Common myeloid progenitor, CD34-positive (primary cell): ENCODE results near the gene EXD3.

Experiments used
- CTCF ChIA-PET: fragments of 350-600 bp; sonication (Branson Sonifier 250); formaldehyde crosslinking; loops from one replicate; lab custom pipeline; 2021; ENCODE audit warnings: antibody characterized with exemption; lab: Charles Lee
- POLR2A ChIA-PET: fragments of 350-600 bp; sonication (Branson Sonifier 250); formaldehyde crosslinking; loops from one replicate; lab custom pipeline; 2021; ENCODE audit warnings: antibody characterized with exemption; lab: Charles Lee
- DNase-seq, 3 donors: peaks; one replicate each; pipeline versions ENCODE4 v3.0.0 to v3.0.0-alpha.2; 2013
- H3K27ac ChIP-seq, 2 experiments: 1 replicate in 1 of 2; 2 replicates in 1 of 2; pipeline ENCODE4 v1.7.0; 2013; ENCODE audit warnings: inconsistent platforms in 2 of 2, low read length in 2 of 2, mild to moderate bottlenecking in 2 of 2, low read depth in 1 of 2, moderate library complexity in 1 of 2; ENCODE audit not compliant: severe bottlenecking in 2 of 2, insufficient read depth in 1 of 2, poor library complexity in 1 of 2
- H3K27me3 ChIP-seq, 5 experiments: replicated peaks in 2 of 5; 1 replicate in 3 of 5; 2 replicates in 2 of 5; pipeline versions ENCODE4 v1.6.1 to v1.7.0; 2013; ENCODE audit warnings: low read length in 4 of 5, mild to moderate bottlenecking in 2 of 5, moderate library complexity in 2 of 5, inconsistent platforms in 1 of 5; ENCODE audit not compliant: insufficient read depth in 5 of 5, control insufficient read depth in 4 of 5
- H3K36me3 ChIP-seq, 4 experiments: 1 replicate in 2 of 4; 2 replicates in 2 of 4; pipeline versions ENCODE4 v1.6.1 to v1.7.0; 2013; ENCODE audit warnings: low read length in 3 of 4, control low read depth in 1 of 4, mild to moderate bottlenecking in 1 of 4; ENCODE audit not compliant: control insufficient read depth in 4 of 4, insufficient read depth in 4 of 4
- H3K4me1 ChIP-seq, 4 experiments: 1 replicate in 3 of 4; 2 replicates in 1 of 4; pipeline versions ENCODE4 v1.6.1 to v1.7.1; 2013; ENCODE audit warnings: low read length in 3 of 4, mild to moderate bottlenecking in 3 of 4, control low read depth in 1 of 4, inconsistent platforms in 1 of 4, moderate library complexity in 1 of 4; ENCODE audit not compliant: control insufficient read depth in 4 of 4, insufficient read depth in 4 of 4; ENCODE audit errors: control extremely low read depth in 1 of 4
- H3K4me3 ChIP-seq, 7 experiments: 1 replicate in 4 of 7; 2 replicates in 3 of 7; pipeline versions ENCODE4 v1.5.1 to v1.7.0; 2013; ENCODE audit warnings: mild to moderate bottlenecking in 7 of 7, low read length in 6 of 7, moderate library complexity in 6 of 7, inconsistent platforms in 2 of 7, low read depth in 2 of 7, control low read depth in 1 of 7; ENCODE audit not compliant: insufficient read depth in 4 of 7, control insufficient read depth in 1 of 7; ENCODE audit errors: extremely low read depth in 1 of 7
- H3K9me3 ChIP-seq, 5 experiments: 1 replicate in 4 of 5; 2 replicates in 1 of 5; pipeline versions ENCODE4 v1.6.1 to v1.7.1; 2013; ENCODE audit warnings: low read length in 4 of 5, mild to moderate bottlenecking in 2 of 5, inconsistent platforms in 1 of 5, low read depth in 1 of 5, moderate library complexity in 1 of 5; ENCODE audit not compliant: control insufficient read depth in 4 of 5, insufficient read depth in 2 of 5; ENCODE audit errors: control extremely low read depth in 1 of 5
- WGBS: methylation state at CpG from one replicate; pipeline ENCODE4 v1.1.5; 2013; ENCODE audit not compliant: insufficient coverage; 5-methylcytosine and 5-hydroxymethylcytosine counted together

Gene EXD3

GRCh38 chr9:137371521-137371941 is 51.4 kb downstream of the EXD3 start:
- Histone ChIP-seq H3K36me3 (peaks cover 0 to 2% (median under 1%) of the 10 kb centered on the region in 4 experiments), H3K4me3 (no peak overlapping the region), H3K9me3 (peaks cover 0 to 3% (median 0%) of the 10 kb centered on the region in 5 experiments), H3K27me3 (no peaks in the 10 kb centered on the region), H3K27ac (no peak overlapping the region), H3K4me1 (no peaks in the 10 kb centered on the region)
- ChIA-PET CTCF (no interaction called here), POLR2A (no interaction called here)
- DNase-seq, result no peak
- 92% methylated on average over 8 of the region's 16 CpGs for WGBS

DNA sequence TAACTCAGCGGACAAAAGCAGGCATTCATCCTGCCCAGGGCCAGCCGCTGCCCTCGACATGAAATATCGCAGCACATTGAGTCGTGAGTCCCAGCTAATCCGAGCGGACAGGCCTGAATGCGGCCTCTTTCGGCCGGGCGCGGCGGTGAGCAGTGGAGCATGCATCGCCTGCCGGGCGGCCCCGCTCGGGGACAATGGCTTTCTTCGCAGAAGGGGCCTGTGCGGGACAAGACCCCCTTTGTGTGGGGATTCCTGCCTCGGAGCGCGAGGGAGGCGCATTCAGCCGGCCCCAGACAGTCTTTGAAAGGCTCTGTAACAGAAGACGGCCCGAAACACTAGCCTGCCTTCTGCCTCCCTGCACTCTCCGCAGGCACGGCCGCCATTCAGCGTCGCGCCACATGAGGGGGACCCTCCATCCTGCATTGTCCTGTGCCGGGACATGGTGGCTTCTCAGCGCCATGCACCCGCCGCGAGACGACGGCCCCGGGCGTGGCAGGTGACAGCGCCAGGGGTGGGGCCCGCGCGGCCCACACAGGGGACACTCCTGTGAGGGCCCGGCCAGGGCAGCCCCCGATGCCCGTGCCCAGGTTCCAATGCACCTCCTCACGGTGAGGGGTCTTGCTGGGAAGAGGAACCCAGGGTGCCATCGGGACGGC is 52.0 kb downstream of the EXD3 start:
- DNase-seq, result no peak
- Histone ChIP-seq H3K4me1 (no peaks in the 10 kb centered on the region), H3K27me3 (no peaks in the 10 kb centered on the region), H3K27ac (no peak overlapping the region), H3K9me3 (peaks cover 0 to 3% (median 0%) of the 10 kb centered on the region in 5 experiments), H3K4me3 (no peak overlapping the region), H3K36me3 (peaks cover 0 to 5% (median 1%) of the 10 kb centered on the region in 4 experiments)
- 96% methylated on average over 44 of the region's 52 CpGs for WGBS
- CTCF ChIA-PET, result no interaction called here
- POLR2A ChIA-PET, result no interaction called here

- no peak overlapping the region for H3K4me3 ChIP-seq
- POLR2A ChIA-PET, result no interaction called here
- CTCF ChIA-PET, result no interaction called here
- H3K4me1 ChIP-seq, result peaks cover 0 to 2% (median 0%) of the 10 kb centered on the region in 4 experiments
- peaks cover 0 to 10% (median 1%) of the 10 kb centered on the region in 4 experiments for H3K36me3 ChIP-seq
- H3K27ac ChIP-seq, result no peak overlapping the region
- no peaks in the 10 kb centered on the region for H3K9me3 ChIP-seq
- WGBS, result over 99% methylated on average over 18 of the region's 20 CpGs
- no peak for DNase-seq
- H3K27me3 ChIP-seq, result no peaks in the 10 kb centered on the region
These were observed 52.8 kb downstream of the EXD3 start for GRCh38 chr9:137369911-137370764.

- H3K36me3 ChIP-seq, result peaks cover 0 to 10% (median 0%) of the 10 kb centered on the region in 4 experiments
- CTCF ChIA-PET, result no interaction called here
These were observed 53.7 kb downstream of the EXD3 start for GRCh38 chr9:137369061-137369787.

DNA sequence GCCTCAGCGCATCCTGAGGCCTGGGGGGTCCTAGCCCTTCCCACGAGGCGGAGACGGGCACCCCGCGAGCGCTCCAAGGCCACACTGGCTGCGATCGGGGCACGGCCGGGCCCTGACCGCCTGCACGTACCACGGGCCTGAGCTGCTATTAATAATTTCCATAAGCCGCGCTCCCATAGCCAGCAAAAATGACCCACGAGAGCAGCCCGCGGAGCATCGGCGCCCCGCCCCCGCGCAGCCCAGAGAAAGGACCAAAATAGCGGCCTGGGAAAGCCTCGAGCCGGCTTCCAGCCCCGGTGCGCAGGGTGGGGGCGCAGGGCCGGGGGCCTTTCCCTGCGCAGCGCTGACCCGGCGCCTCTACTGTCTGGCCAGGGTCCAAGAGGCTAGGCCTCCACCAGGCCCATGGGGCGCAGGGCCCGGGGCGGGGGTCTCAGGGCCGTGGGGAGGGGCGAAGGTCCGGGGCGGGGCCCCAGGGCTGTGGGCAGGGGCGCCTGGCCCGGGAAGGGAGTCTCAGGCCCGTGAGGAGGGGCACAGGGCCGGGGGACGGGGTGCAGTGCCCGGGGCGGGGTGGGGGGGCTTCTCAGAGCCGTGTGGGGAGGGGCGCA is 54.4 kb downstream of the EXD3 start:
- WGBS, result 96% methylated on average over 39 of the region's 51 CpGs
- peaks cover 0 to 10% (median 0%) of the 10 kb centered on the region in 4 experiments for H3K36me3 ChIP-seq
- no peaks in the 10 kb centered on the region for H3K27me3 ChIP-seq
- H3K4me3 ChIP-seq, result no peak overlapping the region
- ChIA-PET CTCF (no interaction called here), POLR2A (no interaction called here)
- peaks cover 0 to 4% (median 0%) of the 10 kb centered on the region in 4 experiments for H3K4me1 ChIP-seq
- H3K9me3 ChIP-seq, result peaks cover 0 to 6% (median 0%) of the 10 kb centered on the region in 5 experiments
- no peak overlapping the region for H3K27ac ChIP-seq
- no peak for DNase-seq

More at GRCh38 chr9:137369061-137369787, 53.7 kb downstream of the EXD3 start:
- 98% methylated on average over 32 of the region's 36 CpGs for WGBS
- no peaks in the 10 kb centered on the region for H3K27me3 ChIP-seq
- no peak overlapping the region for H3K4me3 ChIP-seq
- H3K4me1 ChIP-seq, result peaks cover 0 to 4% (median 0%) of the 10 kb centered on the region in 4 experiments
- POLR2A ChIA-PET, result no interaction called here
- DNase-seq, result no peak
- H3K9me3 ChIP-seq, result peaks cover 0 to 3% (median 0%) of the 10 kb centered on the region in 5 experiments
- no peak overlapping the region for H3K27ac ChIP-seq

DNA sequence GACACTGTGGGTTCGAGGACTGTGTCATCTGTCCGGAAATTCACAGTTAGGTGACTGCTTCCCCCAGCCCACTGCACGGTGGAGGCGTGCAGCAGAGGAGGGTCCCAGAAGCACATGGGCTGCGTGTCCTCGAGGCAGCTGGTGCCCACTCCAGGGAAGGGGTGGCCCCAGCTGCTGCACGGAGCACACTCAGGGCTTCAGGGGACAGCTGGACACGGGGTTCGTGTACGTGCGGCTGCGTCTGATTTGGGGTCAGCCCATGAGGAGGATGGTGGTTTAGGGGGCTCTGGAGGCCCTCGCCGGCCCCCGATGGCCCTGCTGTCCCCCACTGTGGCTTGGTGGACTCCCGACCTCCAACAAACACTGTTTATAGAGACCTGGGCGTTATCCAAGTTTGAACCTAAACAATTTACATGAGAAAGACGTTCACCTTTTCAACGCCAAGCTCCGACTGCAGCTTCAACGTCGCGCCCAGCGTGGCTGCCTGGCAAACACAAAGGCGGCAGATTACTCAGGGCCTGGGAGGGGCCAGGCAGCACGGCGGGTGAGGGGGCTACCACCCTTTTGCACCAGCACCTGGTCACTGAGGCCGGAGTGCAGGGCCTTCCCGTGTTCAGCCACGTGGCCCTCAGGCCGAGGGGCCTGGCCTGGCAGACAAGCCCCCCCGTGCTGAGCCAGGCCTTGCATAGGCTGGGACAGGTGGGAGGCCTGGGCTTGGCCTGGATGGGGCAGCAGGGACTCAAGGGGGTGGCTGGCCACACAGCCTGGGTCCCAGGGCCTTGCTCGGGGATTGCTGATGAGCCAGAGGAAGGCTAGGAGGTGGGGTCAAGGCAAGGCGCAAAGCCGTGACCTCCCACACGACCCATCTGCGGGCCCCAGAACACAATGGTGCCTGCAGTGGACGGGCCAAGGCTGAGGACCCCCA is 55.2 kb downstream of the EXD3 start:
- no peak overlapping the region for H3K27ac ChIP-seq
- H3K9me3 ChIP-seq, result peaks cover 0 to 6% (median 0%) of the 10 kb centered on the region in 5 experiments
- ChIA-PET POLR2A (no interaction called here), CTCF (no interaction called here)
- no peak overlapping the region for H3K4me3 ChIP-seq
- DNase-seq, result no peak
- peaks cover 0 to 10% (median 0%) of the 10 kb centered on the region in 4 experiments for H3K36me3 ChIP-seq
- WGBS, result 94% methylated on average over 34 of the region's 38 CpGs
- no peaks in the 10 kb centered on the region for H3K27me3 ChIP-seq
- H3K4me1 ChIP-seq, result peaks cover 0 to 4% (median 0%) of the 10 kb centered on the region in 4 experiments
